H9 (cell line): ENCODE measurements around the gene NXT1. TPM values are rescaled to one million over a fixed set of nuclear protein-coding genes. Genes with fewer than 3 reads are reported as not detected.

Experiments used
- DNase-seq: peaks from one replicate; pipeline ENCODE4 v3.0.0-alpha.2; 2017
- H2AFZ ChIP-seq: one replicate; pipeline ENCODE4 v1.6.1; 2013; ENCODE audit warnings: mild to moderate bottlenecking, low read length, control low read depth, moderate library complexity
- H2AK5ac ChIP-seq: 2 replicates; pipeline ENCODE4 v1.6.1; 2013; ENCODE audit warnings: low read length, control low read depth, mixed read lengths; ENCODE audit not compliant: insufficient read length
- H2BK120ac ChIP-seq: one replicate; pipeline ENCODE4 v1.6.1; 2013; ENCODE audit warnings: low read depth, mild to moderate bottlenecking, low read length, control low read depth, inconsistent platforms; ENCODE audit not compliant: poor library complexity, severe bottlenecking
- H2BK12ac ChIP-seq: 2 replicates; pipeline ENCODE4 v1.6.1; 2013; ENCODE audit warnings: low read length, control low read depth, mixed read lengths, low read depth; ENCODE audit not compliant: insufficient read length
- H2BK15ac ChIP-seq: 2 replicates; pipeline ENCODE4 v1.6.1; 2013; ENCODE audit warnings: low read depth, low read length, control low read depth
- H2BK20ac ChIP-seq: one replicate; pipeline ENCODE4 v1.6.1; 2013; ENCODE audit warnings: low read depth, mild to moderate bottlenecking, low read length, control low read depth, inconsistent platforms; ENCODE audit not compliant: poor library complexity, severe bottlenecking
- H2BK5ac ChIP-seq: 2 replicates; pipeline ENCODE4 v1.6.1; 2013; ENCODE audit warnings: low read length, control low read depth, mixed read lengths; ENCODE audit not compliant: insufficient read length
- H3K14ac ChIP-seq: 2 replicates; pipeline ENCODE4 v1.6.1; 2013; ENCODE audit warnings: low read length, control low read depth; ENCODE audit not compliant: insufficient read depth
- H3K18ac ChIP-seq: 2 replicates; pipeline ENCODE4 v1.6.1; 2013; ENCODE audit warnings: low read depth, mild to moderate bottlenecking, mixed read lengths, low read length, control low read depth; ENCODE audit not compliant: insufficient read length
- H3K23ac ChIP-seq: 2 replicates; pipeline ENCODE4 v1.6.1; 2013; ENCODE audit warnings: low read length, control low read depth, mixed read lengths, low read depth; ENCODE audit not compliant: insufficient read length
- H3K23me2 ChIP-seq: 2 replicates; pipeline ENCODE4 v1.6.1; 2013; ENCODE audit warnings: low read depth, mild to moderate bottlenecking, mixed read lengths, low read length, control low read depth; ENCODE audit not compliant: insufficient read length, poor library complexity, severe bottlenecking
- H3K27ac ChIP-seq: 2 replicates; pipeline ENCODE4 v1.5.1; 2013; ENCODE audit warnings: low read length, control low read depth, mixed read lengths, low read depth; ENCODE audit not compliant: insufficient read length
- H3K27me3 ChIP-seq: 2 replicates; pipeline ENCODE4 v1.6.1; 2013; ENCODE audit warnings: low read length, control low read depth, inconsistent platforms; ENCODE audit not compliant: insufficient read depth
- H3K4ac ChIP-seq: 2 replicates; pipeline ENCODE4 v1.6.1; 2013; ENCODE audit warnings: low read depth, mild to moderate bottlenecking, control low read depth, inconsistent platforms, low read length, moderate library complexity
- H3K4me1 ChIP-seq: 2 replicates; pipeline ENCODE4 v1.6.1; 2013; ENCODE audit warnings: low read length, control low read depth, inconsistent platforms; ENCODE audit not compliant: insufficient read depth
- H3K4me2 ChIP-seq: 2 replicates; pipeline ENCODE4 v1.6.1; 2013; ENCODE audit warnings: low read length, control low read depth, mixed read lengths; ENCODE audit not compliant: insufficient read length, insufficient read depth
- H3K56ac ChIP-seq: 2 replicates; pipeline ENCODE4 v1.6.1; 2013; ENCODE audit warnings: low read depth, mild to moderate bottlenecking, mixed read lengths, low read length, control low read depth; ENCODE audit not compliant: insufficient read length
- H3K79me1 ChIP-seq: 2 replicates; pipeline ENCODE4 v1.6.1; 2013; ENCODE audit warnings: low read depth, mild to moderate bottlenecking, moderate library complexity, low read length, control low read depth, inconsistent platforms; ENCODE audit not compliant: insufficient read depth, poor library complexity, severe bottlenecking
- H3K79me2 ChIP-seq: 2 replicates; pipeline ENCODE4 v1.6.1; 2013; ENCODE audit warnings: low read length, control low read depth, inconsistent platforms; ENCODE audit not compliant: insufficient read depth
- H3K9ac ChIP-seq: 2 replicates; pipeline ENCODE4 v1.6.1; 2013; ENCODE audit warnings: low read length, control low read depth, mixed read lengths; ENCODE audit not compliant: insufficient read length; ENCODE audit errors: extremely low read depth
- H3K9me3 ChIP-seq: one replicate; pipeline ENCODE4 v1.6.1; 2013; ENCODE audit warnings: low read depth, low read length, inconsistent platforms; ENCODE audit not compliant: control insufficient read depth
- H3T11ph ChIP-seq: one replicate; pipeline ENCODE4 v1.6.1; 2013; ENCODE audit warnings: mild to moderate bottlenecking, low read length, control low read depth, inconsistent platforms
- H4K20me1 ChIP-seq: one replicate; pipeline ENCODE4 v1.6.1; 2013; ENCODE audit not compliant: control insufficient read depth, insufficient read length, insufficient read depth
- H4K5ac ChIP-seq: 2 replicates; pipeline ENCODE4 v1.6.1; 2013; ENCODE audit warnings: low read depth, mild to moderate bottlenecking, mixed read lengths, low read length, control low read depth; ENCODE audit not compliant: insufficient read length
- H4K8ac ChIP-seq: replicated peaks from 2 replicates; pipeline ENCODE4 v1.6.1; 2013; ENCODE audit warnings: low read length, control low read depth, mixed read lengths, low read depth; ENCODE audit not compliant: insufficient read length
- H4K91ac ChIP-seq: 2 replicates; pipeline ENCODE4 v1.6.1; 2013; ENCODE audit warnings: low read depth, mild to moderate bottlenecking, moderate library complexity, mixed read lengths, low read length, control low read depth; ENCODE audit not compliant: insufficient read length
- H3K27ac Mint-ChIP-seq, 3 experiments: 2 replicates in 2 of 3; 3 replicates in 1 of 3; pipeline ENCODE4 v1.8.0; 2020 to 2021; ENCODE audit warnings: mixed read lengths in 3 of 3, mild to moderate bottlenecking in 1 of 3, moderate library complexity in 1 of 3
- H3K27me3 Mint-ChIP-seq: 2 replicates; pipeline ENCODE4 v1.8.0; 2021; ENCODE audit warnings: low read depth, mild to moderate bottlenecking, moderate library complexity, mixed read lengths
- H3K36me3 Mint-ChIP-seq, 3 experiments: 2 replicates in 2 of 3; 3 replicates in 1 of 3; pipeline ENCODE4 v1.8.0; 2020 to 2021; ENCODE audit warnings: low read depth in 3 of 3, mixed read lengths in 3 of 3; ENCODE audit not compliant: insufficient read depth in 1 of 3
- H3K4me1 Mint-ChIP-seq, 2 experiments: 2 replicates each; pipeline ENCODE4 v1.8.0; 2020; ENCODE audit warnings: mixed read lengths in 2 of 2
- H3K4me3 Mint-ChIP-seq, 2 experiments: 2 replicates in 1 of 2; 3 replicates in 1 of 2; pipeline ENCODE4 v1.8.0; 2020 to 2021; ENCODE audit warnings: mild to moderate bottlenecking in 2 of 2, mixed read lengths in 2 of 2, moderate library complexity in 1 of 2
- H3K9me3 Mint-ChIP-seq, 2 experiments: 2 replicates in 1 of 2; 3 replicates in 1 of 2; pipeline ENCODE4 v1.8.0; 2020; ENCODE audit warnings: mild to moderate bottlenecking in 2 of 2, mixed read lengths in 2 of 2, moderate library complexity in 1 of 2
- WGBS: extraction: QIAGEN DNeasy Blood & Tissue Kit; methylation state at CpG from one replicate; pipeline ENCODE4 v1.1.7; 2013; ENCODE audit warnings: missing lambda C conversion rate, low lambda C conversion rate, mixed read lengths; ENCODE audit not compliant: insufficient read length; ENCODE audit errors: extremely low coverage; 5-methylcytosine and 5-hydroxymethylcytosine counted together
- total RNA-seq: library from RNA; stranded (reverse); gene quantifications from 2 replicates; pipeline ENCODE4 v1.2.1, GENCODE V29; 2021
- TF ChIP-seq, protein P1 (sequence below): fragments of 200-600 bp; sonication (generic); conservative IDR thresholded peaks from 3 replicates; pipeline ENCODE4 v1.8.0; 2021; ENCODE audit warnings: antibody characterized with exemption, mild to moderate bottlenecking

NXT1 gene
- total RNA-seq, 1 experiment from 2014 or later: 25.5 TPM

DNA sequence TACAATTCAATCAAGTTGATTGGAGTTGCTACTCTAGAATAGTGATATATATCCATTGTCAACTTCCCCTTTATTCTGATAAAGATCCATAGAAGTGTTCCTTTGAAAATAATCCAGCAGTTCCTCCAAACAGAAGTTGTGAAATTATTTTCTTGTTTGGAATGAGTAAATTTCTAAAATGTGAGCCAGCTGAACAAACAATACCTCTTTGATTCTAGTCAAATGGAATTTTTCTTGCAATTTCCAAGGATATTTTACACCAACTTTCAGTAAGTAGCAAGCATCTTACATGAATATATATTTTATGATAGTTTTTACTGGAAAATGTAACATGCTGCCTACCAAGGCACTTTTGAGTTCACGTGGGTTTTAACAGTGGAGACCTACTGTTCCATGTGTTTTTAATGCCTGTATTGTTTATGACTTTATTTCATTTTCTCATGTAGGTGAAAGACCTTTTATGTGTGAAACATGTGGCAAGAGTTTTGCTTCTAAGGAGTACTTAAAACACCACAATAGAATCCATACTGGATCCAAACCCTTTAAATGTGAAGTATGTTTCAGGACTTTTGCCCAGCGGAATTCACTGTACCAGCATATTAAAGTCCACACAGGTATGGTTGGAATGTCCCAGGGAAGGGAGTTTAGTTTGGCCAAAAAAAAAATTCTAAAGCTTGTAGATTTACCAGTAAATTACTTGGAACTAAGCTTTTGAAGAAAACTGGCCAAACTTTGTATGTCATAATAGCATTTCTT lies 17.9 kb downstream of the NXT1 start:
- WGBS: no CpG with 5 or more reads among the region's 2 CpGs
- Histone ChIP-seq H3K9me3 (no peaks in the 10 kb centered on the region), H2BK15ac (no peak overlapping the region), H4K5ac (no peak overlapping the region), H3T11ph (no peak overlapping the region), H2AFZ (no peak overlapping the region), H3K56ac (no peak overlapping the region), H3K79me2 (peaks cover 3% of the 10 kb centered on the region; the same call in 1 of the 2 replicates), H3K9ac (no peak overlapping the region), H3K4me2 (no peak overlapping the region), H3K14ac (no peak overlapping the region), H3K27me3 (no peaks in the 10 kb centered on the region), H3K4ac (no peak overlapping the region), H4K8ac (no peak overlapping the region), H2BK20ac (no peak overlapping the region), H3K23me2 (no peaks in the 10 kb centered on the region), H2BK120ac (no peak overlapping the region), H3K27ac (no peak overlapping the region), H3K18ac (no peak overlapping the region), H2BK5ac (no peak overlapping the region), H4K20me1 (no peaks in the 10 kb centered on the region), H3K23ac (no peak overlapping the region), H4K91ac (no peak overlapping the region), H3K4me1 (no peaks in the 10 kb centered on the region; the same call in 1 of the 2 replicates), H3K79me1 (peaks cover under 1% of the 10 kb centered on the region), H2AK5ac (no peak overlapping the region), H2BK12ac (no peak overlapping the region)
- no peaks in the 10 kb centered on the region for H3K9me3 Mint-ChIP-seq
- DNase-seq: no peak
- peak overlapping the region in 1 of 3 experiments; percentile 32; a peak in 1 of 7 replicates for H3K27ac Mint-ChIP-seq
- no peak overlapping the region for H3K4me3 Mint-ChIP-seq
- peaks cover 6 to 14% of the 10 kb centered on the region in 2 experiments; a peak in 3 of 4 replicates for H3K4me1 Mint-ChIP-seq
- TF ChIP-seq, protein P1, sequence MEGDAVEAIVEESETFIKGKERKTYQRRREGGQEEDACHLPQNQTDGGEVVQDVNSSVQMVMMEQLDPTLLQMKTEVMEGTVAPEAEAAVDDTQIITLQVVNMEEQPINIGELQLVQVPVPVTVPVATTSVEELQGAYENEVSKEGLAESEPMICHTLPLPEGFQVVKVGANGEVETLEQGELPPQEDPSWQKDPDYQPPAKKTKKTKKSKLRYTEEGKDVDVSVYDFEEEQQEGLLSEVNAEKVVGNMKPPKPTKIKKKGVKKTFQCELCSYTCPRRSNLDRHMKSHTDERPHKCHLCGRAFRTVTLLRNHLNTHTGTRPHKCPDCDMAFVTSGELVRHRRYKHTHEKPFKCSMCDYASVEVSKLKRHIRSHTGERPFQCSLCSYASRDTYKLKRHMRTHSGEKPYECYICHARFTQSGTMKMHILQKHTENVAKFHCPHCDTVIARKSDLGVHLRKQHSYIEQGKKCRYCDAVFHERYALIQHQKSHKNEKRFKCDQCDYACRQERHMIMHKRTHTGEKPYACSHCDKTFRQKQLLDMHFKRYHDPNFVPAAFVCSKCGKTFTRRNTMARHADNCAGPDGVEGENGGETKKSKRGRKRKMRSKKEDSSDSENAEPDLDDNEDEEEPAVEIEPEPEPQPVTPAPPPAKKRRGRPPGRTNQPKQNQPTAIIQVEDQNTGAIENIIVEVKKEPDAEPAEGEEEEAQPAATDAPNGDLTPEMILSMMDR: no peak
- no peaks in the 10 kb centered on the region for H3K27me3 Mint-ChIP-seq
- peaks cover 31 to 75% (median 58%) of the 10 kb centered on the region in 3 experiments for H3K36me3 Mint-ChIP-seq
